Left lung (tissue), 14 donors: ENCODE data around the gene ACSBG1. TPM values are rescaled to one million over a fixed set of nuclear protein-coding genes. Genes with fewer than 3 reads are reported as not detected.

Experiments
- ATAC-seq: fragments of 200-7000 bp; cut with Tn5 transposase; one replicate; pipeline ENCODE4 v1.9.1; 2020; ENCODE audit warnings: moderate library complexity
- DNase-seq, 4 donors: peaks; one replicate each; pipeline ENCODE4 v3.0.0-alpha.2; 2013 to 2020
- H3K27ac ChIP-seq, 2 donors: fragments of 200-600 bp; sonication (generic) in 1 of 2; one replicate each; pipeline versions ENCODE4 v1.5.0 to v1.8.0; 2020 to 2021
- H3K27me3 ChIP-seq, 2 donors: fragments of 200-600 bp; sonication (generic) in 1 of 2; one replicate each; pipeline versions ENCODE4 v1.5.0 to v1.8.0; 2020 to 2021
- H3K36me3 ChIP-seq, 2 donors: fragments of 200-600 bp; sonication (generic) in 1 of 2; one replicate each; pipeline versions ENCODE4 v1.5.0 to v1.8.0; 2020 to 2021
- H3K4me1 ChIP-seq, 2 donors: fragments of 200-600 bp; one replicate each; pipeline ENCODE4 v1.8.0; 2021
- H3K4me3 ChIP-seq, 2 donors: fragments of 200-600 bp; sonication (generic) in 1 of 2; one replicate each; pipeline versions ENCODE4 v1.5.0 to v1.8.0; 2020 to 2021; ENCODE audit warnings: mild to moderate bottlenecking in 1 of 2
- H3K9me3 ChIP-seq, 2 donors: fragments of 200-600 bp; sonication (generic) in 1 of 2; one replicate each; pipeline versions ENCODE4 v1.5.0 to v1.8.0; 2020 to 2021
- CTCF ChIP-seq, 2 donors: fragments of 200-600 bp; sonication (generic) in 1 of 2; IDR thresholded peaks; one replicate each; pipeline versions ENCODE4 v1.5.0 to v1.8.0; 2021; ENCODE audit warnings: antibody characterized with exemption in 2 of 2
- intact Hi-C, 2 donors: fragments of 100-400 bp; cut with DNase I; formaldehyde crosslinking; loops; one replicate each; pipeline versions ENCODE4 v1.11.2 to v1.14.2; 2022
- long read RNA-seq, 12 donors: library from polyadenylated mRNA in 2 of 12; unstranded in 2 of 12; transcript quantifications; one replicate each; pipeline ENCODE4 v2.0.0 and lab custom pipeline, GENCODE V29; 2019 to 2026
- polyA plus RNA-seq, 6 donors: library from polyadenylated mRNA; unstranded; fragments of 120-200 nt; gene quantifications; one replicate each; pipeline ENCODE4 v1.2.1, GENCODE V29; 2013; ENCODE audit not compliant: insufficient read length in 6 of 6
- total RNA-seq, 2 donors: library from RNA; stranded (reverse); fragmentation: NEBNext Ultra II Directional; extraction: Animal tissue kit (Norgen Biotek cat#: 25700); gene quantifications; one replicate each; pipeline ENCODE4 v1.2.1, GENCODE V29; 2021
- donor health status: DM: no; HTN: yes; CAD: no.
- donor health status: DM: no; HTN: no; CAD: no.

Gene ACSBG1
- total RNA-seq (1 to 10 TPM in 1 of 2 donors, not detected in 1; 1.9 TPM), polyA plus RNA-seq (1 to 10 TPM in 1 of 6 donors, under 1 TPM in 5; 0.42 to 1.4 (median 0.74) TPM)
- long read RNA-seq, donor 1 = 0 reads
- long read RNA-seq, donor 2 = 0 reads
- long read RNA-seq, donor 3 = 0 reads
- long read RNA-seq, donor 4 = 0 reads
- long read RNA-seq, donor 5 = 0 reads
- long read RNA-seq, donor 6, partial matches to known transcripts = 0 of 5 reads
- long read RNA-seq, donor 6, other reads (novel, unspliced or antisense) = 5 of 5 reads
- long read RNA-seq, donor 7 = 0 reads
- long read RNA-seq, donor 8 = 0 reads
- long read RNA-seq, donor 9 = 0 reads
- long read RNA-seq, donor 10 = 0 reads
- long read RNA-seq, donor 11 = 0 reads
- long read RNA-seq, donor 12 = 0 reads

- intact Hi-C loops = loop anchor here (5.0 to 10.0 kb wide), 2 partner anchors 122 to 270 kb away; no protein-coding TSS in a partner anchor
- Histone ChIP-seq H3K4me3 (no peak within 1 kb of the TSS), H3K27me3 (no peaks in the 10 kb centered on the region), H3K9me3 (no peaks in the 10 kb centered on the region), H3K4me1 (no peaks in the 10 kb centered on the region), H3K27ac (no peak within 1 kb of the TSS), H3K36me3 (no peaks in the 10 kb centered on the region)
- no peak for TF ChIP-seq CTCF (IDR thresholded peaks at IDR 0.05)
- DNase-seq (no peak), ATAC-seq (no peak)
Measured at GRCh38 chr15:78234515-78235040, at the start of gene ACSBG1. TSS of gene ACSBG1 (minus strand) at chr15:78234565. CDS start at chr15:78234501, 64 bp downstream.

GRCh38 chr15:78282324-78282723 lies 48.0 kb upstream of the ACSBG1 start:
- no peak for DNase-seq
- no peaks in the 10 kb centered on the region for H3K9me3 ChIP-seq
- intact Hi-C loops = no loop called here
- ATAC-seq = no peak
- H3K4me1 ChIP-seq = no peaks in the 10 kb centered on the region
- H3K27ac ChIP-seq = no peak overlapping the region
- no peak overlapping the region for H3K4me3 ChIP-seq
- H3K36me3 ChIP-seq = peaks cover 0 to 95% of the 10 kb centered on the region in 2 donors
- no peaks in the 10 kb centered on the region for H3K27me3 ChIP-seq
- TF ChIP-seq CTCF (IDR thresholded peaks at IDR 0.05) = no peak

- no peak overlapping the region for H3K27ac ChIP-seq
- H3K27me3 ChIP-seq = no peaks in the 10 kb centered on the region
- ATAC-seq (no peak), DNase-seq (no peak)
- intact Hi-C loops = no loop called here
- H3K4me3 ChIP-seq = no peak overlapping the region
- no peaks in the 10 kb centered on the region for H3K9me3 ChIP-seq
- peaks cover 0 to 91% of the 10 kb centered on the region in 2 donors for H3K36me3 ChIP-seq
- no peak for TF ChIP-seq CTCF (IDR thresholded peaks at IDR 0.05)
- no peaks in the 10 kb centered on the region for H3K4me1 ChIP-seq
Measured at GRCh38 chr15:78280319-78281072, 46.1 kb upstream of the ACSBG1 start.

GRCh38 chr15:78276064-78276943 lies 41.9 kb upstream of the ACSBG1 start:
- DNase-seq (no peak), ATAC-seq (no peak)
- Histone ChIP-seq H3K27ac (no peak overlapping the region), H3K27me3 (no peaks in the 10 kb centered on the region), H3K4me3 (no peak overlapping the region), H3K4me1 (no peaks in the 10 kb centered on the region), H3K36me3 (peaks cover 0 to 81% of the 10 kb centered on the region in 2 donors), H3K9me3 (no peaks in the 10 kb centered on the region)
- no peak for TF ChIP-seq CTCF (IDR thresholded peaks at IDR 0.05)
- intact Hi-C loops = no loop called here
